HepG2 (cell line): ENCODE results near the gene ACTN1. TPM values are rescaled to one million over a fixed set of nuclear protein-coding genes. Genes with fewer than 3 reads are reported as not detected.

ENCODE experiments used
- KAT8 ChIP-seq: IDR thresholded peaks from 2 replicates; pipeline ENCODE4 v1.6.1; 2016; ENCODE audit warnings: missing genetic modification reagents, missing compliant biosample characterization
- RARG ChIP-seq: sonication (generic); formaldehyde crosslinking; IDR thresholded peaks from 2 replicates; pipeline ENCODE4 v1.4.0; 2020; ENCODE audit warnings: low read depth, mild to moderate bottlenecking, missing genetic modification reagents
- RXRA ChIP-seq: sonication (generic); formaldehyde crosslinking; IDR thresholded peaks from 2 replicates; pipeline ENCODE4 v1.5.1; 2020; ENCODE audit warnings: missing genetic modification reagents
- SALL1 ChIP-seq: sonication (generic); formaldehyde crosslinking; IDR thresholded peaks from 2 replicates; pipeline ENCODE4 v1.8.0; 2022; ENCODE audit warnings: mild to moderate bottlenecking, missing genetic modification reagents
- SATB2 ChIP-seq: sonication (generic); formaldehyde crosslinking; IDR thresholded peaks from 2 replicates; pipeline ENCODE4 v1.5.0; 2020; ENCODE audit warnings: missing genetic modification reagents
- SRF ChIP-seq: IDR thresholded peaks from 2 replicates; pipeline ENCODE4 v1.6.1; 2011; ENCODE audit warnings: mild to moderate bottlenecking, low read depth, low read length, moderate library complexity
- TBP ChIP-seq: sonication (generic); formaldehyde crosslinking; IDR thresholded peaks from 2 replicates; pipeline ENCODE4 v1.5.0; 2020; ENCODE audit warnings: missing genetic modification reagents
- ZNF430 ChIP-seq: sonication (generic); formaldehyde crosslinking; IDR thresholded peaks from 2 replicates; pipeline ENCODE4 v1.9.0; 2021; ENCODE audit warnings: mild to moderate bottlenecking, missing genetic modification reagents
- ZNF678 ChIP-seq: sonication (generic); formaldehyde crosslinking; IDR thresholded peaks from 2 replicates; pipeline ENCODE4 v1.4.0; 2020; ENCODE audit warnings: mild to moderate bottlenecking, missing genetic modification reagents
- polyA plus RNA-seq, 8 experiments: library from polyadenylated mRNA; depleted of rRNA in 3 of 8; stranded (reverse) in 7 of 8; unstranded in 1 of 8; fragments of >200 nt; fragmentation: Illumina TruSeq in 4 of 8; extraction: Trizol in 4 of 8; gene quantifications; 2 replicates each; pipeline versions ENCODE4 v1.2.1 to v1.2.3, GENCODE V29; 2011 to 2016; ENCODE audit warnings: low read depth in 4 of 8, missing spikeins in 1 of 8, mixed read lengths in 1 of 8; ENCODE audit not compliant: insufficient read depth in 1 of 8
- total RNA-seq, 5 experiments: library from RNA; depleted of rRNA; stranded (reverse); fragments of >200 nt; fragmentation: Illumina TruSeq; extraction: Trizol; gene quantifications; 2 replicates each; pipeline ENCODE4 v1.2.3, GENCODE V29; 2016; ENCODE audit warnings: low read depth in 1 of 5
- TF ChIP-seq, protein P1 (sequence below): sonication (generic); formaldehyde crosslinking; IDR thresholded peaks from 2 replicates; pipeline ENCODE4 v1.5.0; 2020; ENCODE audit warnings: mild to moderate bottlenecking, missing genetic modification reagents, borderline replicate concordance
- TF ChIP-seq, protein P2 (sequence below): fragments of 450-650 bp; IDR thresholded peaks from 2 replicates; pipeline ENCODE4 v1.6.1; 2017; ENCODE audit warnings: mild to moderate bottlenecking
- TF ChIP-seq, protein P3 (sequence below): sonication (generic); formaldehyde crosslinking; IDR thresholded peaks from 2 replicates; pipeline ENCODE4 v1.4.0; 2020; ENCODE audit warnings: missing genetic modification reagents, borderline replicate concordance
- TF ChIP-seq, protein P4 (sequence below): sonication (generic); formaldehyde crosslinking; IDR thresholded peaks from 2 replicates; pipeline ENCODE4 v1.4.0; 2020; ENCODE audit warnings: missing genetic modification reagents

The ACTN1 gene
- total and polyA plus RNA-seq, 2 of the 13 experiments (the other 11 are each of a cell fraction or from before 2014, with no cell fraction given) = 58.6 to 162 TPM

GRCh38 chr14:68939893-68940613 is 39.0 kb downstream of the ACTN1 start (continued):
- TF ChIP-seq, protein P1, sequence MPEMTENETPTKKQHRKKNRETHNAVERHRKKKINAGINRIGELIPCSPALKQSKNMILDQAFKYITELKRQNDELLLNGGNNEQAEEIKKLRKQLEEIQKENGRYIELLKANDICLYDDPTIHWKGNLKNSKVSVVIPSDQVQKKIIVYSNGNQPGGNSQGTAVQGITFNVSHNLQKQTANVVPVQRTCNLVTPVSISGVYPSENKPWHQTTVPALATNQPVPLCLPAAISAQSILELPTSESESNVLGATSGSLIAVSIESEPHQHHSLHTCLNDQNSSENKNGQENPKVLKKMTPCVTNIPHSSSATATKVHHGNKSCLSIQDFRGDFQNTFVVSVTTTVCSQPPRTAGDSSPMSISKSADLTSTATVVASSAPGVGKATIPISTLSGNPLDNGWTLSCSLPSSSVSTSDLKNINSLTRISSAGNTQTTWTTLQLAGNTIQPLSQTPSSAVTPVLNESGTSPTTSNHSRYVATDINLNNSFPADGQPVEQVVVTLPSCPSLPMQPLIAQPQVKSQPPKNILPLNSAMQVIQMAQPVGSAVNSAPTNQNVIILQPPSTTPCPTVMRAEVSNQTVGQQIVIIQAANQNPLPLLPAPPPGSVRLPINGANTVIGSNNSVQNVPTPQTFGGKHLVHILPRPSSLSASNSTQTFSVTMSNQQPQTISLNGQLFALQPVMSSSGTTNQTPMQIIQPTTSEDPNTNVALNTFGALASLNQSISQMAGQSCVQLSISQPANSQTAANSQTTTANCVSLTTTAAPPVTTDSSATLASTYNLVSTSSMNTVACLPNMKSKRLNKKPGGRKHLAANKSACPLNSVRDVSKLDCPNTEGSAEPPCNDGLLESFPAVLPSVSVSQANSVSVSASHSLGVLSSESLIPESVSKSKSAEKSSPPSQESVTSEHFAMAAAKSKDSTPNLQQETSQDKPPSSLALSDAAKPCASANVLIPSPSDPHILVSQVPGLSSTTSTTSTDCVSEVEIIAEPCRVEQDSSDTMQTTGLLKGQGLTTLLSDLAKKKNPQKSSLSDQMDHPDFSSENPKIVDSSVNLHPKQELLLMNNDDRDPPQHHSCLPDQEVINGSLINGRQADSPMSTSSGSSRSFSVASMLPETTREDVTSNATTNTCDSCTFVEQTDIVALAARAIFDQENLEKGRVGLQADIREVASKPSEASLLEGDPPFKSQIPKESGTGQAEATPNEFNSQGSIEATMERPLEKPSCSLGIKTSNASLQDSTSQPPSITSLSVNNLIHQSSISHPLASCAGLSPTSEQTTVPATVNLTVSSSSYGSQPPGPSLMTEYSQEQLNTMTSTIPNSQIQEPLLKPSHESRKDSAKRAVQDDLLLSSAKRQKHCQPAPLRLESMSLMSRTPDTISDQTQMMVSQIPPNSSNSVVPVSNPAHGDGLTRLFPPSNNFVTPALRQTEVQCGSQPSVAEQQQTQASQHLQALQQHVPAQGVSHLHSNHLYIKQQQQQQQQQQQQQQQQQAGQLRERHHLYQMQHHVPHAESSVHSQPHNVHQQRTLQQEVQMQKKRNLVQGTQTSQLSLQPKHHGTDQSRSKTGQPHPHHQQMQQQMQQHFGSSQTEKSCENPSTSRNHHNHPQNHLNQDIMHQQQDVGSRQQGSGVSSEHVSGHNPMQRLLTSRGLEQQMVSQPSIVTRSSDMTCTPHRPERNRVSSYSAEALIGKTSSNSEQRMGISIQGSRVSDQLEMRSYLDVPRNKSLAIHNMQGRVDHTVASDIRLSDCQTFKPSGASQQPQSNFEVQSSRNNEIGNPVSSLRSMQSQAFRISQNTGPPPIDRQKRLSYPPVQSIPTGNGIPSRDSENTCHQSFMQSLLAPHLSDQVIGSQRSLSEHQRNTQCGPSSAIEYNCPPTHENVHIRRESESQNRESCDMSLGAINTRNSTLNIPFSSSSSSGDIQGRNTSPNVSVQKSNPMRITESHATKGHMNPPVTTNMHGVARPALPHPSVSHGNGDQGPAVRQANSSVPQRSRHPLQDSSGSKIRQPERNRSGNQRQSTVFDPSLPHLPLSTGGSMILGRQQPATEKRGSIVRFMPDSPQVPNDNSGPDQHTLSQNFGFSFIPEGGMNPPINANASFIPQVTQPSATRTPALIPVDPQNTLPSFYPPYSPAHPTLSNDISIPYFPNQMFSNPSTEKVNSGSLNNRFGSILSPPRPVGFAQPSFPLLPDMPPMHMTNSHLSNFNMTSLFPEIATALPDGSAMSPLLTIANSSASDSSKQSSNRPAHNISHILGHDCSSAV (CRISPR knock-in tag) = no peak
- TF ChIP-seq RARG (no peak), ZNF678 (CRISPR knock-in tag) (no peak), SATB2 (CRISPR knock-in tag) (no peak), KAT8 (CRISPR knock-in tag) (no peak), SRF (0 out of 2 replicates have a peak, but pooled peaks have one; percentile 26), SALL1 (CRISPR knock-in tag) (peak; percentile 60; the same call in 1 of the 2 replicates), TBP (CRISPR knock-in tag) (no peak), RXRA (peak; percentile 47; the same call in 1 of the 2 replicates), ZNF430 (no peak)
- TF ChIP-seq, protein P2, sequence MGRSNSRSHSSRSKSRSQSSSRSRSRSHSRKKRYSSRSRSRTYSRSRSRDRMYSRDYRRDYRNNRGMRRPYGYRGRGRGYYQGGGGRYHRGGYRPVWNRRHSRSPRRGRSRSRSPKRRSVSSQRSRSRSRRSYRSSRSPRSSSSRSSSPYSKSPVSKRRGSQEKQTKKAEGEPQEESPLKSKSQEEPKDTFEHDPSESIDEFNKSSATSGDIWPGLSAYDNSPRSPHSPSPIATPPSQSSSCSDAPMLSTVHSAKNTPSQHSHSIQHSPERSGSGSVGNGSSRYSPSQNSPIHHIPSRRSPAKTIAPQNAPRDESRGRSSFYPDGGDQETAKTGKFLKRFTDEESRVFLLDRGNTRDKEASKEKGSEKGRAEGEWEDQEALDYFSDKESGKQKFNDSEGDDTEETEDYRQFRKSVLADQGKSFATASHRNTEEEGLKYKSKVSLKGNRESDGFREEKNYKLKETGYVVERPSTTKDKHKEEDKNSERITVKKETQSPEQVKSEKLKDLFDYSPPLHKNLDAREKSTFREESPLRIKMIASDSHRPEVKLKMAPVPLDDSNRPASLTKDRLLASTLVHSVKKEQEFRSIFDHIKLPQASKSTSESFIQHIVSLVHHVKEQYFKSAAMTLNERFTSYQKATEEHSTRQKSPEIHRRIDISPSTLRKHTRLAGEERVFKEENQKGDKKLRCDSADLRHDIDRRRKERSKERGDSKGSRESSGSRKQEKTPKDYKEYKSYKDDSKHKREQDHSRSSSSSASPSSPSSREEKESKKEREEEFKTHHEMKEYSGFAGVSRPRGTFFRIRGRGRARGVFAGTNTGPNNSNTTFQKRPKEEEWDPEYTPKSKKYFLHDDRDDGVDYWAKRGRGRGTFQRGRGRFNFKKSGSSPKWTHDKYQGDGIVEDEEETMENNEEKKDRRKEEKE = no peak
- TF ChIP-seq, protein P3, sequence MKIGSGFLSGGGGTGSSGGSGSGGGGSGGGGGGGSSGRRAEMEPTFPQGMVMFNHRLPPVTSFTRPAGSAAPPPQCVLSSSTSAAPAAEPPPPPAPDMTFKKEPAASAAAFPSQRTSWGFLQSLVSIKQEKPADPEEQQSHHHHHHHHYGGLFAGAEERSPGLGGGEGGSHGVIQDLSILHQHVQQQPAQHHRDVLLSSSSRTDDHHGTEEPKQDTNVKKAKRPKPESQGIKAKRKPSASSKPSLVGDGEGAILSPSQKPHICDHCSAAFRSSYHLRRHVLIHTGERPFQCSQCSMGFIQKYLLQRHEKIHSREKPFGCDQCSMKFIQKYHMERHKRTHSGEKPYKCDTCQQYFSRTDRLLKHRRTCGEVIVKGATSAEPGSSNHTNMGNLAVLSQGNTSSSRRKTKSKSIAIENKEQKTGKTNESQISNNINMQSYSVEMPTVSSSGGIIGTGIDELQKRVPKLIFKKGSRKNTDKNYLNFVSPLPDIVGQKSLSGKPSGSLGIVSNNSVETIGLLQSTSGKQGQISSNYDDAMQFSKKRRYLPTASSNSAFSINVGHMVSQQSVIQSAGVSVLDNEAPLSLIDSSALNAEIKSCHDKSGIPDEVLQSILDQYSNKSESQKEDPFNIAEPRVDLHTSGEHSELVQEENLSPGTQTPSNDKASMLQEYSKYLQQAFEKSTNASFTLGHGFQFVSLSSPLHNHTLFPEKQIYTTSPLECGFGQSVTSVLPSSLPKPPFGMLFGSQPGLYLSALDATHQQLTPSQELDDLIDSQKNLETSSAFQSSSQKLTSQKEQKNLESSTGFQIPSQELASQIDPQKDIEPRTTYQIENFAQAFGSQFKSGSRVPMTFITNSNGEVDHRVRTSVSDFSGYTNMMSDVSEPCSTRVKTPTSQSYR (CRISPR knock-in tag) = peak; percentile 73; the same call in 1 of the 2 replicates
- TF ChIP-seq, protein P4, sequence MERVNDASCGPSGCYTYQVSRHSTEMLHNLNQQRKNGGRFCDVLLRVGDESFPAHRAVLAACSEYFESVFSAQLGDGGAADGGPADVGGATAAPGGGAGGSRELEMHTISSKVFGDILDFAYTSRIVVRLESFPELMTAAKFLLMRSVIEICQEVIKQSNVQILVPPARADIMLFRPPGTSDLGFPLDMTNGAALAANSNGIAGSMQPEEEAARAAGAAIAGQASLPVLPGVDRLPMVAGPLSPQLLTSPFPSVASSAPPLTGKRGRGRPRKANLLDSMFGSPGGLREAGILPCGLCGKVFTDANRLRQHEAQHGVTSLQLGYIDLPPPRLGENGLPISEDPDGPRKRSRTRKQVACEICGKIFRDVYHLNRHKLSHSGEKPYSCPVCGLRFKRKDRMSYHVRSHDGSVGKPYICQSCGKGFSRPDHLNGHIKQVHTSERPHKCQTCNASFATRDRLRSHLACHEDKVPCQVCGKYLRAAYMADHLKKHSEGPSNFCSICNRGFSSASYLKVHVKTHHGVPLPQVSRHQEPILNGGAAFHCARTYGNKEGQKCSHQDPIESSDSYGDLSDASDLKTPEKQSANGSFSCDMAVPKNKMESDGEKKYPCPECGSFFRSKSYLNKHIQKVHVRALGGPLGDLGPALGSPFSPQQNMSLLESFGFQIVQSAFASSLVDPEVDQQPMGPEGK (CRISPR knock-in tag) = no peak
